SJSA1 (cell line): ENCODE results near the gene RIPOR2. TPM values are rescaled to one million over a fixed set of nuclear protein-coding genes. Genes with fewer than 3 reads are reported as not detected.

ENCODE experiments used
- DNase-seq, 2 experiments: peaks; one replicate each; pipeline ENCODE4 v3.0.0-alpha.2; 2015 to 2020; ENCODE audit warnings: low spot score in 2 of 2, low read depth in 1 of 2
- H3K27ac ChIP-seq: fragments of 250-450 bp; sonication (Bioruptor Pico); 2 replicates; pipeline ENCODE4 v1.5.1; 2020; ENCODE audit warnings: mild to moderate bottlenecking, moderate library complexity
- H3K27me3 ChIP-seq: fragments of 250-450 bp; sonication (Bioruptor Pico); replicated peaks from 2 replicates; pipeline ENCODE4 v1.5.1; 2020; ENCODE audit warnings: mild to moderate bottlenecking, moderate library complexity
- H3K36me3 ChIP-seq: fragments of 250-450 bp; sonication (Bioruptor Pico); 2 replicates; pipeline ENCODE4 v1.5.1; 2020; ENCODE audit warnings: mild to moderate bottlenecking
- H3K4me1 ChIP-seq: fragments of 250-450 bp; sonication (Bioruptor Pico); replicated peaks from 2 replicates; pipeline ENCODE4 v1.6.1; 2021; ENCODE audit warnings: mild to moderate bottlenecking
- H3K4me3 ChIP-seq: fragments of 250-450 bp; sonication (Bioruptor Pico); 2 replicates; pipeline ENCODE4 v1.5.1; 2020; ENCODE audit warnings: mild to moderate bottlenecking
- H3K9me3 ChIP-seq: fragments of 250-450 bp; sonication (Bioruptor Pico); replicated peaks from 2 replicates; pipeline ENCODE4 v1.5.1; 2020; ENCODE audit warnings: mild to moderate bottlenecking
- total RNA-seq: library from RNA; depleted of rRNA; stranded (reverse); fragments of >200 nt; shearing (Covaris generic); gene quantifications from 2 replicates; pipeline ENCODE4 v1.2.3, GENCODE V29; 2014

Gene RIPOR2
- total RNA-seq, 1 experiment from 2014 or later: 4.5 TPM

DNA sequence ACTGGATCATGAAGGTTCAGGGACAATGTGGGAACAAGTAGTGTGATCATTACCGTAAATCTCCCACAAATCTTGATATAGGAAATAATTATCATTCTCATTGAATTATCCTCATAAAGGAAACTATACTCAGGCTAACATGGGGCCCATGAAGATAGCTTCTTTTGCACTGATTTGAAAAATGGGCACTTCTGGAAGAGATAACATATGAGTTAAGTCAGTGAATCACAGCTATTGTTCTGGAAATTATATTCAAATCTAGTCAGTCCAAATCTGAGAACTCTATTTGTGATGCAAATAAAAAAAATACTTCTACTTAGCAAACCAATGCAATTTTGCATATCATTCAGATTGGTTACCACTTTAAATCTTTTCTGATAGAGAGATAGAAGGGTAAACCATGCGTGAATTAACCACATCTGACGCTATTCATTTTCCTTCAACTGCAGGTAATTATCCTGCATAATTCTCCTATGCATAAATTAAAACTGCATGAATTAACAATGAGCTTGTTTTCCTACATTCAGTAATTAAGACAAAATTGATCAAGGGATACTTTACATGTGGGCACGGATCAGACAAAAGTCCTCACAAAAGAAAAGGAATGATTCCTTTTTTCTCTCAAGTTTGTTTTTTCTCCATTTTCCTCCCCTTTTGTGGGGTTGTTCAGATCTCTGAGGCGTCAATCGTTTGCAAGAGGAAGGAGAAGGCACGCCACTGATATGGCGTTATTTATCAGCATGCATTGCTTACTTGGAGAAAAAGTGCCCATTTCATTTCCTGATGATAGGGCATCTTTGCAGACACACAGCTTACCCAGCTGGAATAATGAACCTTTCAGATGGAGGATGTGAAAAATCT lies 36.4 kb downstream of the RIPOR2 start:
- Histone ChIP-seq H3K4me3 (no peak overlapping the region), H3K9me3 (no peaks in the 10 kb centered on the region), H3K36me3 (no peaks in the 10 kb centered on the region), H3K4me1 (peaks cover 9% of the 10 kb centered on the region; the same call in 1 of the 2 replicates), H3K27ac (no peak overlapping the region), H3K27me3 (no peaks in the 10 kb centered on the region)
- DNase-seq: no peak

- Histone ChIP-seq H3K36me3 (no peaks in the 10 kb centered on the region), H3K27me3 (no peaks in the 10 kb centered on the region)
- no peak for DNase-seq
These were observed 37.1 kb downstream of the RIPOR2 start for GRCh38 chr6:24898676-24899075.

GRCh38 chr6:24897186-24897585 lies 38.6 kb downstream of the RIPOR2 start:
- Histone ChIP-seq H3K4me3 (no peak overlapping the region), H3K36me3 (no peaks in the 10 kb centered on the region), H3K27ac (no peak overlapping the region), H3K9me3 (no peaks in the 10 kb centered on the region), H3K4me1 (no peaks in the 10 kb centered on the region), H3K27me3 (no peaks in the 10 kb centered on the region)
- DNase-seq: no peak

More at GRCh38 chr6:24898676-24899075, 37.1 kb downstream of the RIPOR2 start:
- peaks cover 9% of the 10 kb centered on the region; the same call in 1 of the 2 replicates for H3K4me1 ChIP-seq
- H3K4me3 ChIP-seq: no peak overlapping the region
- H3K9me3 ChIP-seq: no peaks in the 10 kb centered on the region
- H3K27ac ChIP-seq: no peak overlapping the region

DNA sequence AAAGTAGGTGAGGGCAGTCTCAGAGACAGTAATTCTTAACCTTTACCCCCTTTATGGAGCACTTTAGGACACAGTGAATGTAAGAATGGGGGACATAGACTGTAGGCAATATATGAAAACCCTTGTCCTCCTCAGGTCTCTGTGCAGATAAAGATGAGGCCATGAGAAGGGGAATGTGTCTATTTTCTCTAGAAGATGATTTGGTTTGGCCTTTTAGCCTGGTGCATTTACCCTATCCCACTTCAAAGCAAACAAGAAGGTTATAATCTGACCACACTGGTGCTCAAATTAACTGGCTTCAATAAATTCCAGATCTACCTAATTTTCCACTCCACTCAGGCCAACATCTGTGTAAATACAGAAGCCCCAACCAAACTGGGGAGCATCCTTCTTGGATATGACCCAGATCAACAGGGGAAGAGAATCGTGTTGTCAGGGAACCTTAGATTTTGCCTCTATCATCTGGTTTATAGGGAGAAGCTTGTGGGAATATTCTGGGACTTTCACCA lies 42.4 kb downstream of the RIPOR2 start:
- no peaks in the 10 kb centered on the region for H3K27me3 ChIP-seq
- H3K4me1 ChIP-seq: no peaks in the 10 kb centered on the region
- no peak for DNase-seq
- H3K27ac ChIP-seq: no peak overlapping the region
- H3K9me3 ChIP-seq: no peaks in the 10 kb centered on the region
- H3K36me3 ChIP-seq: no peaks in the 10 kb centered on the region
- H3K4me3 ChIP-seq: no peak overlapping the region

DNA sequence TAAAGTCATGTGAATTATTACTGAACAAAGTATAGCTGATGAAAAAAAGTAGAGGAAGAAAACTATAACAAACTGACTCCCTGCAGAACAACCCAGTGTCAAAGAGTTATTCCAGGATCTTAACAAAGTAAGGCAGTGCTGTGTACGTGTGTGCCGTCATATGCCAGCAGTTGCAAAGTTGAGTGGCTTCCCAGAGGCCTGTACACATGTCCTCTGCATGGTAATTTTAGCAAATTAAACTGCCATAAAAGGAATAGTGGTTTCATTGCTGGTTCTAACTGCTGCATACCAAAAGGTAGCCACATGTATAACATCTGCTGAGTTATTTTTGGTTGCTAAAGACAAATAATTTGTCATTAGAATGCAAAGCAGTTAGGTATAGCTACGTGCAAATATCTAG lies 44.8 kb downstream of the RIPOR2 start:
- Histone ChIP-seq H3K36me3 (no peaks in the 10 kb centered on the region), H3K27me3 (no peaks in the 10 kb centered on the region), H3K9me3 (no peaks in the 10 kb centered on the region), H3K27ac (no peak overlapping the region), H3K4me1 (0 out of 2 replicates have a peak, but pooled peaks cover 5% of the 10 kb centered on the region), H3K4me3 (no peak overlapping the region)
- no peak for DNase-seq

GRCh38 chr6:24890471-24890870 lies 45.3 kb downstream of the RIPOR2 start:
- 0 out of 2 replicates have a peak, but pooled peaks cover 5% of the 10 kb centered on the region for H3K4me1 ChIP-seq
- no peak overlapping the region for H3K27ac ChIP-seq
- H3K4me3 ChIP-seq: no peak overlapping the region
- no peaks in the 10 kb centered on the region for H3K9me3 ChIP-seq
- H3K36me3 ChIP-seq: no peaks in the 10 kb centered on the region
- H3K27me3 ChIP-seq: no peaks in the 10 kb centered on the region
- DNase-seq: no peak

- Histone ChIP-seq H3K4me1 (0 out of 2 replicates have a peak, but pooled peaks cover 5% of the 10 kb centered on the region), H3K27me3 (no peaks in the 10 kb centered on the region), H3K4me3 (no peak overlapping the region), H3K27ac (no peak overlapping the region), H3K9me3 (no peaks in the 10 kb centered on the region), H3K36me3 (no peaks in the 10 kb centered on the region)
- no peak for DNase-seq
These were observed 46.9 kb downstream of the RIPOR2 start for GRCh38 chr6:24888715-24889370.

DNA sequence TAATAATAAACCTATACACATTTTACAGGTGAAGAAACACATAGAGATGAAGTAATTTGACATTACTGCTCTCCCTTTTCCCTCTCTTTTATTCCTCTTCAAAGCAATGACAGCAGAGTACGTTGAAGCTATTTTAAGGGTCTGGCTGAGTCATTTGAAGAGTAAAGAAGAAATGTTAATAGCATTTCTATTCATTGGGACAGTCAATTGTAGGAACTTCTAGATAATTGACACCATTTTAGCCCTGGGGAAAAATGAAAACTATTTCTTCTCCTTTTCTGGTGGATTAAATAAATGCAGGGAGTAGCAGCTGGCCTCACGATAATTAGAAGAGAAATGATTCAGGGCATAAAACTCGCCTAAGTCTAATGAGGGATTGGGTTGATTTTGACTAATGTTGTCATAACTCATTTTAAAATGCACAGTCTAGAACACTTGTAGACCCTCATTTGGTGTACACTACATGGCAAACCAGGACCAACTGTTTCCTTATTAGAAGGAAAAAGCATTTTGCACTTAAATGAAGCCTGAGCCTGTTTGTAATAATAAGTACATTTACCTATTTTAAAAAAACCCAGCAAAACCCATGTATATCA lies 48.1 kb downstream of the RIPOR2 start:
- DNase-seq: no peak
- Histone ChIP-seq H3K27ac (no peak overlapping the region), H3K9me3 (no peaks in the 10 kb centered on the region), H3K4me3 (no peak overlapping the region), H3K4me1 (peaks cover 5% of the 10 kb centered on the region; the same call in 1 of the 2 replicates), H3K27me3 (no peaks in the 10 kb centered on the region), H3K36me3 (no peaks in the 10 kb centered on the region)

DNA sequence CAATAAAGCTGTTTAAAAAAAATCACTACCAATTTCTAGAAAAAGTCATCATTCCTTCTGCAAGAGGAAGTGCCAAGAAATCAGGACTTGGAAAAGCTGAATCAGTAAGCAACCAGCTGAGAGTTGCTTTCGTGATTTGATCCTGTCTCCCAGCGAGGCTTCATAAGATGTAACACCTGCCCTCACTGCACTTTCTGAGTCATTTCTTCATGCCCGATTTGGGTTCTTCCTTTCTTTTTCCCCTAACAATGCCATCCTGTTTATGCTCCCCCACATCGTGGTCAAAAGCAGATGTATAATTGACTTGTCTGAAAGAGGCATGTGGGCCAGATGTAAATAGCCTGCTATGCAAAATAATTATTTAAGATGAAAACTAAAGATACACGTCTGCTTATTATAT lies 52.1 kb downstream of the RIPOR2 start:
- DNase-seq: no peak
- peaks cover 5% of the 10 kb centered on the region; the same call in 1 of the 2 replicates for H3K4me1 ChIP-seq
- H3K4me3 ChIP-seq: no peak overlapping the region
- no peaks in the 10 kb centered on the region for H3K27me3 ChIP-seq
- H3K27ac ChIP-seq: no peak overlapping the region
- no peaks in the 10 kb centered on the region for H3K9me3 ChIP-seq
- H3K36me3 ChIP-seq: no peaks in the 10 kb centered on the region

GRCh38 chr6:24882835-24883555 lies 52.8 kb downstream of the RIPOR2 start:
- Histone ChIP-seq H3K4me1 (peaks cover 5% of the 10 kb centered on the region; the same call in 1 of the 2 replicates), H3K27ac (no peak overlapping the region)

DNA sequence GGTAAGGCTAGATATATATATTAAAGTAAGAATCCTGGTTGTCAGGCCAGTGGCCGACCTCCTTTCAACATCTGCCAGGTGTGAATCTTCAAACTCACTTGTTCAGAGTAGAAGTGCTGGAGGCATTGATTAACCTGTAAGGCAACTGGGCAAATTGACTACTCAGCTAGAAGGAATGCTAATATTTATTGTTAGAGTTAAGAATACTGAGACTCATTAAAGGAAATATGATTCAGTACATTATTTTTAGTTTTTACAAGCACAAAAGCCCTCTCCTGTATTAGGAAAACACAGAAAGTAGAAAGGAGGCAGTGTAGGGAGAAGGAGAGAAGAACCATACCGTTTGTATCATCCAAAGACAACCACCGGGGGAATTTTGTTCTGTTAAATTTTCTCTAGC lies 53.5 kb downstream of the RIPOR2 start:
- Histone ChIP-seq H3K27me3 (no peaks in the 10 kb centered on the region), H3K9me3 (no peaks in the 10 kb centered on the region), H3K4me1 (no peaks in the 10 kb centered on the region; the same call in 1 of the 2 replicates), H3K4me3 (no peak overlapping the region), H3K27ac (no peak overlapping the region), H3K36me3 (no peaks in the 10 kb centered on the region)
- DNase-seq: no peak

More at GRCh38 chr6:24882835-24883555, 52.8 kb downstream of the RIPOR2 start:
- no peaks in the 10 kb centered on the region for H3K9me3 ChIP-seq
- H3K27me3 ChIP-seq: no peaks in the 10 kb centered on the region
- no peak overlapping the region for H3K4me3 ChIP-seq
- H3K36me3 ChIP-seq: no peaks in the 10 kb centered on the region
- no peak for DNase-seq

- Histone ChIP-seq H3K27me3 (no peaks in the 10 kb centered on the region), H3K4me1 (no peaks in the 10 kb centered on the region; the same call in 1 of the 2 replicates), H3K27ac (no peak overlapping the region), H3K36me3 (no peaks in the 10 kb centered on the region), H3K4me3 (no peak overlapping the region), H3K9me3 (no peaks in the 10 kb centered on the region)
- DNase-seq: no peak
These were observed 54.4 kb downstream of the RIPOR2 start for GRCh38 chr6:24881376-24881775.

DNA sequence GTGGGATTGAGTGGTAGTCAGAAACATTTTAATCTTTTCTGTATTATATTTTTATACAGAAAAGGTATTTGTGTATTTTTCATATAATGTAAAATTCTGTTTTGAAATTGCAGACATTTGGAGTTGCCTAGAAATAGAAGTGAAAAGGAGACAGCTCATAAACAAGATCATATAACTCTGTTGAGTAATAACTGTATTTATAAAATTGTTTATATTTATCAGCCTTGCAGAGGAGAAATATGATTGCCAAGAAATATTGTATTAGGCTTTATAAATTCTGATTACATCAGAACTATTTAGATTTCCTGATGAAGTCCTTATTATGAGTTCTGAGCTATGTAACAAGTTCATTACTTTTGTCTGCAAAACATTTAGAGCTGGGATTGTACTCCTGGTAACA lies 55.3 kb downstream of the RIPOR2 start:
- no peaks in the 10 kb centered on the region for H3K36me3 ChIP-seq
- no peak overlapping the region for H3K4me3 ChIP-seq
- no peak for DNase-seq
- H3K9me3 ChIP-seq: no peaks in the 10 kb centered on the region
- H3K27ac ChIP-seq: no peak overlapping the region
- H3K27me3 ChIP-seq: no peaks in the 10 kb centered on the region
- H3K4me1 ChIP-seq: no peaks in the 10 kb centered on the region; the same call in 1 of the 2 replicates
